Fibroblast of skin of scalp (primary cell): ENCODE data around the gene DCST2.

ENCODE experiments used
- DNase-seq: peaks from one replicate; pipeline ENCODE4 v3.0.0-alpha.2; 2013

The DCST2 gene

GRCh38 chr1:155008015-155008941, 25.3 kb downstream of the DCST2 start:
- DNase-seq = no peak

GRCh38 chr1:155007251-155007828, 26.2 kb downstream of the DCST2 start:
- no peak for DNase-seq

GRCh38 chr1:155006601-155007101, 26.9 kb downstream of the DCST2 start:
- peak; percentile 42 for DNase-seq

DNA sequence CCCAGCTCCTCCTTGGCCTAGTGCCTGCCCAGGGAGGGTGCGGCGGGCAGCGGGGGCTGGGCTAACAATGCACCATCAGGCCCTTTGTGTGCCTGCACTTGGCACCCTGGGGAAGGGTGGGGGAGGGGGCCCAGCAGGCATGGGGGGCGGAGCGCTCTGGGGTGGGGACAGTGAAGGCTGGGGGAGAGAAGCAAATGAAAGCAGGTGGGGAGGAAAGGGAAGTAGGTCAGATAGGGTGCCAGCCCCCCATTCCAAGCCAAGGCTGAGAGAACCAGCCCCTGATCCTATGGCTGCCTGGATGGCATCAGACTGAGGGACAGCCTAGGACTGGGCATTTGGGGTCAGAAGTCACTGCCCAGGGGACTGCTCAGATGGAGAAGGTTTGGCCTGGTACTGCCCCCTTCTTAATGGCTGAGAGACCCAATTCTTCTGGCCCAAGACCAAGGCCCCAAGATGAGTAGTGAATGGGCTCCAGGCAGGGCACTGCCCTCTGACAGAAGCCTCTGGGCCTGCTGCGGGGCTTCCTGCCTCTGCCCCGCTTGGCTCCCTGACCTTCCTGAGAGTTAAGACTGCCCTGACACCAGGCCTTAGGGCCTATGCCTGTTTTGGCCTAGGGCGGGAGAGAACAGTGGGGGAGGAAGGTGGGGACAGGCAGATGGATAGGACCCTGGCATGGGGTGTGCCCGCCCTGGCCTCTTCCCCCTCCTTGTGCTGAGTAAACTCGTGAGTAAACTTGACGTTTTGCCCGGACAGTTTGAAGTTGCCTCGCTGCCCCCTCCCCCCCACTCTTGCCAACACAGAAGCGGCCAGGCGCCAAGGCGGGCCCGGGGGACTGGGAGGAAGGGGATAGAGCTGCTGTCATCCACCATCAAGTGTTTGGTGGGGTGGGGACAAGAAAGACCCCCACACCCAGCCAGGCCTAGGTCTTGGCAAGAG, 28.2 kb downstream of the DCST2 start:
- DNase-seq = no peak

DNA sequence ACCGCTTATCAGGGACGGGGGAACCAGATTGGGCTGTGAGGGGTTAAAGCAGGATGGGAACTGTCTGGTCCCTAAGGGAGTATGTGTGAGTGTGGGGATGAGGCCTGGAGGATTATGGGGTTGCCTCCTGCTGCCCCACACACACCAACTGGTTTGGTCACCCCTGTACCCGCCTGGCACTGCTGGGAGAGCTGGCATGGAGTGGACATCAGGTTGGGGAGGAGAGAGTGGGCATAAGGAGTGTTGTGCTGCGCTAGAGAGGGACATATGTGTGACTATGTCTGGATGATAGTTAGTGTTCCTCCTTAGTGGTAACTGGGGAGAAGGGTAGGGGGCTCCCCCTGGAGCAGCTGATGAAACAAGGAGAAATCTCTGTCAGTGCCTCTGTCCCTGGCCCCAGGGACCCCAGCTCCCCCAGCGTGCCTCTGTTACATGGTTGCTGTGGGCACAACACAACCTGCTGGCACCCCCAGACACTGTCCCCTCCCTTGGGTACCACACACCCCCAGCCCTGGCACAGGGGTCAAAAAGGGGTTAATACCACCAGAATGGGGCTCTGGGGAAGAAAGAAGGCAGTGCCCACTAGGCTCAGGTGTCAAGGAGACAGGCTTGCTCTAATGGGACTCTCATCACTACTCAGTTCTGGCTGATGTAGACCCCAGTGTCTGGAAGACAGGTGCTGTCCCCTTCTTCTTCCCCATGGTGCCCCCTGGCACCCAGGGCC, 29.1 kb downstream of the DCST2 start:
- DNase-seq = peak; percentile 43

- peak; percentile 57 for DNase-seq
Observed at GRCh38 chr1:155003766-155004351, 29.7 kb downstream of the DCST2 start.

DNA sequence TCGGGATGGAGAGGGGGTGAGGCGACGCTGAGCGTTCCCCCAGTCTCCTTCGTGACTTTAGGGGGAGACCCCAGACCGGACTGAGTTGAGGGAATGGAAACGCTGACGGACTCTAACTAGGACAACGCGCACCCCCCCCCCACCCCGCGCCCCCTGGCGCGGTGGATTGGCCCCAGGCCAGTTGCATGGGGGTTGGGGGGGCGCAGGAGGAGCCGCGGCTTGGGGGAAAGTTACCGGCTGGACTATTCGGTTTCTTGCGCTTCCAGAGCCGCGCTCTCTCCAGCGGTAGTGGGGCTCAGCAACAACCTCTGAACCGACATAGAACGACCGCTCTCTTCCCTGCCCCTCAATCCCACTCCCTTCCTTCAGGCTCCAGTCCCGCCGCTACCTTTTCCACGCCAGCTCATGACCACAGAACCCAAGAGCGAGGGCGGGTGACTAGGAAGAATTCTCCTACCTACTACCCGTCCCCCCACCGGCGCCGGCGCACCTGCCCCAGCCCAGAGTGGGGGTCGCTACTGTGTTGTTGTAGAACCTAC, 30.3 kb downstream of the DCST2 start:
- peak; percentile 38 for DNase-seq

DNA sequence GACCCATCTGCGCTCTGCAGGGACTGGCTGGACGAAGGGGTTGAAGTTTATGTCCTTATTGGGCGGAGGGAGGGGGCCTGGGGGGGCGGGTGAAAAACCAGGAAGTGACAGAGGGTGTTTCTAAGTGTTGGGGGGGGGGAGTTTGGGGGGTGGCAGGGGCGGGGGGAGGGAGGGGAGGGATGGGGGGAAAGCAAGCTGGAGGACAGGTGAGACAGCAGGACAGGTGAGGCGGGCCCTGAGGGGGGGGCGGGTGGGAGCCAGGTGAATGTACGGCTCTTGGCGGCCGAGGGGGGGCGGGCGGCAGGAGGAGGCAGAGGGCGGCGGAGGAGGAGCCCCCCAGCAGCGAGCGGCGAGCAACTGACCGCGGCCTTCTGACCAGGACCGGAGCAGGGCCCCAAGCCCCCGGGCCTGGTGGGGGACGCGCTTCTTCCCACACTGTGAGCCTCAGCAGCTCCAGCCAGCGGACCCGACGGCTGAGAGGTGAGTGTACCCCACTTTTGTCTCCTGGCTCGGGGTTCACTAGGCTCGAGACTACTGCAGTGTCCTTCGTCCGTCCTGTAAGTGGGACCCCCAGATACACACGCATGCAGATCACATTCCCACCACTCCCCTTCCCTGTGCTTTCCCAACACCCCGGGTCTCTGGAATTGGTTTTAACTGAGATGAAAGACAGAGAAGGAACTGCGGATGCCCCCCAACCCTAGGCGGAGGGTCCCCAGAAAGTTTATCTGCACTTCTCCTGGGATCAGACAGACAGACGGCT, 30.9 kb downstream of the DCST2 start, which contains the start of gene ZBTB7B:
ZBTB7B (plus strand) TSS at position 339 of the 763 bp plus-strand sequence. CDS start 11,859 bp downstream, outside the sequence.
- no peak for DNase-seq

GRCh38 chr1:155001675-155002463, 31.7 kb downstream of the DCST2 start:
- DNase-seq = peak; percentile 99

DNA sequence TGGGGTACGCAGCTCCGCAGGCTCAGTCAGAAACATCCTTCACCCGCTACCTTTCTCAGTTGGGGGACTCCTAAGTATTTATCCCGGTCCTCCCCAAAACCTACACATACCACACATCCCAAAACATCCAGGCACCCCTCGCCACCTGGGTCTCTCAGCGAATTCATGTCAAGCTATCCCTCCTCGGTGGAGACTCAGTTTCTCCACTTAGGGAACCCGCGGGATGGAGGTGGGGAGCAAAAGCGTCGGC, 32.2 kb downstream of the DCST2 start:
- DNase-seq = no peak

DNA sequence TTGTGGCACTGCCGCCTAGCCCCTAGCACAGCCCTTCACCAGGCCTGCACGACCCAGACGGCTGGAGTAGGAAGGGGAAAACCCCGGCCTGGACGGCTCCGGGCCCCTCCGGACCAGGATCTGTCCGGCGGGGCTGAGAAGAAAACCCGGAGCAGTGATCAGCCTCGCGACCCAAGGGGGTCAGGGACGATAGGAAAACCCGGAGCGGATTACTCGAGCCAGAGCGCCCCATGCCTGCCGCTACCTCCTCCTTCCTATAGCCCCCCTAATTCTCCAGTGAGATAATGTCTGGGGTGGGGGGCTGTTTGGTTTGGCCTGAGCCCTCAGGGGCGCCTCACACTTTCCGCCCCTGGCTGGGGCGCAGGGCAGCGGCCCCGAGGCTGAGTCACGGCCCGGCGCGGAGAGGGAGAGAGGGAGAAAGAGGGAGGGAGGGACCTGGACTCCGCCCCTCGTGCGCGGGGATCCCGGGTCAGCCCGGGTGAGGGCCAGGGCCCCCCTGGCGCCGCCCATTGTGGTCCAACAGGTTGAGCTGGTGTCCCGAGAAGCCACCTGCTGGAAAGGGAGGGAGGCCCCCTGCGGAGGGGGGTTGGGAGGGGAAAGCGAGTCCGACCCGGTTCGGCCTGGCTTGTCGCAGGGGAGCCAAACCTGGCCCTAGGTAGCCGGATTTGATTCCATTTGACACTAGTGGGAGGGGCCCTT, 32.7 kb downstream of the DCST2 start:
- peak; percentile 88 for DNase-seq

DNA sequence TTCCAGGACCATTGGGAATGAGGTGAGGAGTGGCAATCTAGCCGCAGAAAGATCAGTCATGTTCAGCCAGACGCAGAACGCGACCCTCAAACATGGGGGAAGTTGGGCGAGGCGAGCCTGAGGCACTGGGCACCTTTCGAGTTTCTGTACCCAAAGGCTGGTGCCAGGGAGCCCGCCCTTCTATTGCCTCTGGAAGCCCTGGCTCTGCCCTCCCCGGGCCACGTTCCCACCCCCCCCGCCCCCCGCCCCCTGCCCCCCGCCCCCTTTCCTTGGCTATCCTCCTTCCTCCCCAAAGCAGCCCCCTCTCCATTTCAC, 33.2 kb downstream of the DCST2 start:
- no peak for DNase-seq

DNA sequence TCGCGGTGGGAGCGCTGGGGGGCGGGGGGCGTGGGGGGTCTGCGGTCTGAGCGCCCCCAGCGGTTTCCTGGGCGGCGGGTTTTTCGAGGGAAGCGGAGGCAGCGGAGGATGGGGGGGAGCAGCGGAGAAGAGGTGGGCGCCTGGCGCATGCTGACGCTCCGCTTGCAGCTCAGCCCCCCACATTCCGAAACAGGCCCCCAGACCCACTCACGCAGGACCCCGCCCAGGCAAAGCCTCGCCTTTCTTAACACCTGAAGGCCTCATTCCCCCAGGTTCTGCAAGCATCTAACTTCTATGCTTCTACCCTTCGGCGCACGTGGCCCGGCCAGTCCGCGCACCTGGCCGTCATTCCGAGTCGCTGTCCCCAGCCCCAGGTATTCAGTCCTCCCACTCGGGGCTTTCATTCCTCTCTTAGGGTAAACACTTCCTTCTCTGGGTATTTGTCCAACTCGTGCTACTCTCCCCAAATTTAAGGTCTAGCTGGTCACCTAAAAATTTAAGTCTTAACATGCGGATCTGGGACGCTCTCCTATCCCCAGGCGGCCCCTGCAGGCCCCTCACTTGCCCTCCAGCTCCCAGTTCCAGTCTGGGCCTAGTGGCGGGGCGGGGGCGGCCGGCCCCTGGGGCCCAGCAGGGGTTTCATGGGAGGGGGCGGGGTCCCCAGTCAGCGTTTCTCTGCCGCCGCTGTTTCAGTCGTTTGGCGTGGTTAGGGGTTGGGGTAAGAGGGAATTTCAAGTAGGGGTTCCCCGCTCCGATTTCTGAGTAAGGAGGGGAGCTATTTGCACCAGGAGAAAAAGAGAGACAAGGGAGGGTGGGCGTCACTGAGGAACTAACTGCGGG, 33.8 kb downstream of the DCST2 start:
- no peak for DNase-seq

DNA sequence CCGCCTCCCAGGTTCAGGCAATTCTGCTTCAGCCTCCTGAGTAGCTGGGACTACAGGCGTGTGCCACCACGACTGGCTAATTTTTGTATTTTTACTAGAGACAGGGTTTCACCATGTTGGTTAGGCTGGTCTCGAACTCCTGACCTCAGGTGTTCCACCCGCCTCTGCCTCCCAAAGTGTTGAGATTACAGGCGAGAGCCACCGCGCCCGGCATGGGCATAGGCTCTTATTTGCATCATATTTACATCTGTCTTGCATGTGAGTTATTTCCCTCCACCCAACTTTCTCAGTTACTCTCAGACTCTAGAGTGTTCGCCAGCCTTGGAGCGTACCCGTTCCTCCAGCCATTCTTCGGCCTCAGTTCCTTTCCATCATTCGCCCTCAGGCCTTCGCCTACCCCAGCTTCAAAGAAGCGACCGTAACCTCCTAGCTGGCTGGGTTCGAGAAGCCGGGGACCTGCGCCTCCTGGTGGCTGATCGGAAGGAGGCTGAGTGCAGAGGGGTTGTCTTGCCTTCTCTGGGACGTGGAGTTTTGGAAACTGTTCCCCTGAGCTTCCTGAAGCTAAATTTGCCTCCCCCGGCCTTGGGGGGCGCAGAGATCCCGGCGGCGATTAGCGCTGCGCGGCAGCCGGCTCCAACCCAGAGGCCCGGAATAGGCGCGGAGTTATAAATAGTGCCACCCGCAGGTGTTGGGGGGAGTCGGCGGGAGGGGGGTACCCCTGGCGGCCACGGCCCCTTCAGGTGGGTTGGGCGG, 34.6 kb downstream of the DCST2 start:
- peak; percentile 82 for DNase-seq

- no peak for DNase-seq
Observed at GRCh38 chr1:154998201-154998780, 35.3 kb downstream of the DCST2 start.

GRCh38 chr1:154996966-154997701, 36.4 kb downstream of the DCST2 start:
- DNase-seq = no peak
